Keratinocyte (primary cell): Measurements from ENCODE around the gene ERC2. TPM values are rescaled to one million over a fixed set of nuclear protein-coding genes. Genes with fewer than 3 reads are reported as not detected.

Source experiments
- DNase-seq: peaks from one replicate; pipeline ENCODE4 v3.0.0-alpha.2; 2011; ENCODE audit warnings: low read depth, missing footprints, low spot score
- FAIRE-seq: peaks from 2 replicates; lab custom pipeline; 2011; peaks lifted over from hg19 to GRCh38; lab: Jason Lieb, UNC
- H2AFZ ChIP-seq: 2 replicates; pipeline ENCODE4 v1.6.0; 2012; ENCODE audit warnings: low read length, control low read depth, inconsistent platforms; ENCODE audit not compliant: control insufficient read depth
- H3K27ac ChIP-seq: 2 replicates; pipeline ENCODE4 v1.5.1; 2011; ENCODE audit warnings: low read length; ENCODE audit not compliant: control insufficient read depth, insufficient read depth
- H3K27me3 ChIP-seq: 3 replicates; pipeline ENCODE4 v1.6.0; 2011; ENCODE audit warnings: low read length; ENCODE audit not compliant: control insufficient read depth, insufficient read depth; ENCODE audit errors: extremely low read depth
- H3K36me3 ChIP-seq, 2 experiments: 2 replicates in 1 of 2; 3 replicates in 1 of 2; pipeline ENCODE4 v1.5.1; 2011; ENCODE audit warnings: low read length in 2 of 2, mild to moderate bottlenecking in 1 of 2; ENCODE audit not compliant: control insufficient read depth in 2 of 2, insufficient read depth in 2 of 2; ENCODE audit errors: extremely low read depth in 1 of 2
- H3K4me1 ChIP-seq: 3 replicates; pipeline ENCODE4 v1.5.1; 2011; ENCODE audit warnings: low read length; ENCODE audit not compliant: control insufficient read depth, insufficient read depth; ENCODE audit errors: extremely low read depth
- H3K4me2 ChIP-seq: 3 replicates; pipeline ENCODE4 v1.6.0; 2011; ENCODE audit warnings: low read depth, low read length; ENCODE audit not compliant: control insufficient read depth, insufficient read depth; ENCODE audit errors: extremely low read depth
- H3K4me3 ChIP-seq, 3 experiments: fragments of 200-600 bp in 1 of 3; sonication (generic) in 1 of 3; 2 replicates in 2 of 3; 3 replicates in 1 of 3; pipeline ENCODE4 v1.5.1; 2011 to 2016; ENCODE audit warnings: low read length in 3 of 3, mild to moderate bottlenecking in 3 of 3, control low read depth in 2 of 3, inconsistent platforms in 1 of 3, low read depth in 1 of 3, mixed read lengths in 1 of 3, mixed run types in 1 of 3, moderate library complexity in 1 of 3; ENCODE audit not compliant: control insufficient read depth in 2 of 3, insufficient read depth in 2 of 3; ENCODE audit errors: extremely low read depth in 1 of 3
- H3K79me2 ChIP-seq: 2 replicates; pipeline ENCODE4 v1.6.0; 2012; ENCODE audit warnings: low read length; ENCODE audit not compliant: control insufficient read depth, insufficient read depth
- H3K9ac ChIP-seq: 3 replicates; pipeline ENCODE4 v1.6.0; 2011; ENCODE audit warnings: low read length; ENCODE audit not compliant: control insufficient read depth, insufficient read depth; ENCODE audit errors: extremely low read depth
- H3K9me1 ChIP-seq: 3 replicates; pipeline ENCODE4 v1.6.0; 2011; ENCODE audit warnings: low read length; ENCODE audit not compliant: control insufficient read depth, insufficient read depth; ENCODE audit errors: extremely low read depth
- H3K9me3 ChIP-seq: 2 replicates; pipeline ENCODE4 v1.5.1; 2012; ENCODE audit warnings: low read depth, low read length; ENCODE audit not compliant: control insufficient read depth
- H4K20me1 ChIP-seq: 3 replicates; pipeline ENCODE4 v1.6.0; 2011; ENCODE audit warnings: low read length; ENCODE audit not compliant: control insufficient read depth, insufficient read depth; ENCODE audit errors: extremely low read depth
- CTCF ChIP-seq, 3 experiments: IDR thresholded peaks in 1 of 3; conservative IDR thresholded peaks in 1 of 3; optimal IDR thresholded peaks in 1 of 3; 2 replicates in 2 of 3; 3 replicates in 1 of 3; pipeline versions ENCODE3 to v1.5.1; 2011; ENCODE audit warnings: low read length in 3 of 3, mild to moderate bottlenecking in 3 of 3, moderate library complexity in 2 of 3, control low read depth in 1 of 3, inconsistent platforms in 1 of 3; ENCODE audit not compliant: insufficient read depth in 2 of 3; ENCODE audit errors: extremely low read depth in 1 of 3
- EZH2 ChIP-seq: IDR thresholded peaks from one replicate; pipeline ENCODE4 v1.6.1; 2012; ENCODE audit warnings: inconsistent platforms, mild to moderate bottlenecking, low read length, moderate library complexity
- dilution Hi-C: fragments of 300-500 bp; cut with MboI; formaldehyde crosslinking; loops from one replicate; pipeline ENCODE4 v1.7.0; 2020; ENCODE audit warnings: low sequenced_read_pairs; ENCODE audit not compliant: extremely low pct_ligation_motif_present
- polyA plus RNA-seq, 5 experiments: library from polyadenylated mRNA; depleted of rRNA in 3 of 5; stranded (reverse) in 3 of 5; stranded (forward) in 1 of 5; unstranded in 1 of 5; fragments of >200 nt; gene quantifications; 1 replicate in 1 of 5; 2 replicates in 3 of 5; 3 replicates in 1 of 5; pipeline versions ENCODE4 v1.2.1 to v1.2.3, GENCODE V29; 2011 to 2012; ENCODE audit warnings: missing spikeins in 2 of 5, low read depth in 1 of 5, low replicate concordance in 1 of 5

Gene ERC2
- polyA plus RNA-seq, 1 donor (not counting 4 experiments of a cell fraction or from before 2014, with no cell fraction given), result 0.08 TPM

- no peaks in the 10 kb centered on the region for H3K9me1 ChIP-seq
- no peaks in the 10 kb centered on the region for H3K27me3 ChIP-seq
- dilution Hi-C loops, result no loop called here
- FAIRE-seq, result no peak
- no peak for DNase-seq
- H3K27ac ChIP-seq, result no peak overlapping the region
- no peaks in the 10 kb centered on the region for H3K79me2 ChIP-seq
- no peaks in the 10 kb centered on the region for H4K20me1 ChIP-seq
- H3K4me1 ChIP-seq, result no peaks in the 10 kb centered on the region
- TF ChIP-seq CTCF (optimal IDR thresholded peaks at IDR 0.05 in 1 of 3, IDR thresholded peaks at IDR 0.05 in 1 of 3, conservative IDR thresholded peaks at IDR 0.05 in 1 of 3; ENCODE audit: extremely low read depth in 1 of 3, insufficient read depth in 2 of 3, low read length in 3 of 3), result peak in 2 of 3 experiments; percentile 28 to 40
- TF ChIP-seq EZH2, result no peak
- H3K4me3 ChIP-seq, result no peak overlapping the region
- H3K9me3 ChIP-seq, result no peaks in the 10 kb centered on the region
- no peaks in the 10 kb centered on the region for H3K36me3 ChIP-seq
- no peak overlapping the region for H3K4me2 ChIP-seq
- no peak overlapping the region for H3K9ac ChIP-seq
- H2AFZ ChIP-seq, result no peak overlapping the region
Measured at GRCh38 chr3:56254835-56255234, 213.4 kb downstream of the ERC2 start.

- TF ChIP-seq CTCF (optimal IDR thresholded peaks at IDR 0.05 in 1 of 3, IDR thresholded peaks at IDR 0.05 in 1 of 3, conservative IDR thresholded peaks at IDR 0.05 in 1 of 3; ENCODE audit: extremely low read depth in 1 of 3, insufficient read depth in 2 of 3, low read length in 3 of 3) (no peak), EZH2 (no peak)
- dilution Hi-C loops, result no loop called here
- FAIRE-seq, result no peak
Measured at GRCh38 chr3:56253941-56254665, 214.2 kb downstream of the ERC2 start.

More at GRCh38 chr3:56253941-56254665, 214.2 kb downstream of the ERC2 start:
- Histone ChIP-seq H3K36me3 (no peaks in the 10 kb centered on the region), H3K4me2 (no peak overlapping the region), H3K27me3 (no peaks in the 10 kb centered on the region), H3K79me2 (no peaks in the 10 kb centered on the region), H4K20me1 (no peaks in the 10 kb centered on the region), H3K4me3 (no peak overlapping the region), H3K4me1 (no peaks in the 10 kb centered on the region), H3K9me3 (no peaks in the 10 kb centered on the region), H3K9ac (no peak overlapping the region), H2AFZ (no peak overlapping the region), H3K9me1 (no peaks in the 10 kb centered on the region), H3K27ac (no peak overlapping the region)
- no peak for DNase-seq
